HG03060 (cell line): ENCODE measurements around the gene S1PR4.
"Not testable (repeated sequence)": the region's sequence is repeated elsewhere in the genome, so short reads cannot be mapped to it uniquely, and the experiment has no call there.

ENCODE experiments used
- ATAC-seq: cut with Tn5 transposase; IDR thresholded peaks from one replicate; pipeline ENCODE4 v1.9.1; 2021; ENCODE audit warnings: low read depth, moderate number of reproducible peaks; ENCODE audit not compliant: unreplicated experiment

The S1PR4 gene

GRCh38 chr19:3210347-3211017 lies 31.9 kb downstream of the S1PR4 start:
- ATAC-seq: no peak

- no peak for ATAC-seq
Measured at GRCh38 chr19:3211191-3211590, 32.6 kb downstream of the S1PR4 start.

- no peak for ATAC-seq
Measured at GRCh38 chr19:3213159-3213558, 34.6 kb downstream of the S1PR4 start.

- ATAC-seq: no peak
Measured at GRCh38 chr19:3216874-3217273, 38.3 kb downstream of the S1PR4 start.

GRCh38 chr19:3220576-3220975 lies 42.0 kb downstream of the S1PR4 start:
- ATAC-seq: no peak

GRCh38 chr19:3221576-3221975 lies 43.0 kb downstream of the S1PR4 start:
- ATAC-seq: not testable (repeated sequence)

- ATAC-seq: no peak
Measured at GRCh38 chr19:3222709-3223108, 44.1 kb downstream of the S1PR4 start.

- no peak for ATAC-seq
Measured at GRCh38 chr19:3224346-3225168, 46.0 kb downstream of the S1PR4 start, which contains the start of gene CELF5. Gene CELF5, plus strand, starts transcription at chr19:3224661. Its CDS starts 79 bp downstream, at chr19:3224740.

GRCh38 chr19:3225169-3225485 lies 46.6 kb downstream of the S1PR4 start:
- ATAC-seq: no peak

GRCh38 chr19:3225677-3226093 lies 47.1 kb downstream of the S1PR4 start:
- no peak for ATAC-seq

GRCh38 chr19:3227054-3227626 lies 48.6 kb downstream of the S1PR4 start:
- no peak for ATAC-seq

GRCh38 chr19:3229346-3229743 lies 50.8 kb downstream of the S1PR4 start:
- no peak for ATAC-seq
